ENCODE results near the gene ANKS3. TPM values are rescaled to one million over a fixed set of nuclear protein-coding genes. Genes with fewer than 3 reads are reported as not detected.

The ANKS3 gene
- polyA plus RNA-seq, 3 donors = 0.59 to 13.7 (median 0.95) TPM

DNA sequence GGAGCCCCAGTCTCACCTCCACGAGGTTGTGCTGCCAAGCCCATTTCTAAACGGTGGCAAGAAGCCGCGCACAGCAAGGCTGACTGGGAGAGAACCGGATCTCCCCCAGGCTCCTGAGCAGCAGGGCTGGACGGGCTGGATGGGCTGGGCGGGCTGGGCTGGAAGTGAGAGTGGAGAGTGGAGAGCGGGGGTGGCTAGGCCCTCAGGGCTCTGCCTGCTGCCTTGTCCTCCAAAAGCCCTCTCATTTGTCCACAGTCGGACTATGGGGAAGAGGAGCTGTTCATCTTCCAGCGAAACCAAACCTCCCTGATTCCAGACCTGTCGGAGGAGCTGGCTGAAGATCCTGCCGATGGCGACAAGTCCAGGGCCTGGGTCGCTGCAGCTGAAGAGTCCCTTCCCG, 3.5 kb upstream of the ANKS3 start:
- Histone ChIP-seq H3K4me2 (replicated peaks; ENCODE audit: extremely low read depth, low read length, poor library complexity, severe bottlenecking) (no peak overlapping the region), H3K27ac (ENCODE audit: low read depth in 1 of 2, low read length in 2 of 2) (no peak overlapping the region), H2AFZ (ENCODE audit: insufficient read depth, low read depth, low read length, poor library complexity, severe bottlenecking) (no peak overlapping the region), H3K36me3 (replicated peaks in 1 of 2; ENCODE audit: control insufficient read depth in 1 of 2, insufficient read depth in 2 of 2, low read length in 2 of 2) (no peaks in the 10 kb centered on the region), H3K9me3 (replicated peaks in 1 of 2; ENCODE audit: control insufficient read depth in 1 of 2, insufficient read depth in 1 of 2, low read length in 2 of 2) (no peaks in the 10 kb centered on the region), H3K4me3 (replicated peaks in 1 of 3; ENCODE audit: low read depth in 2 of 3, low read length in 3 of 3) (no peak overlapping the region), H3K4me1 (ENCODE audit: control insufficient read depth in 1 of 2, insufficient read depth in 2 of 2, low read length in 2 of 2) (peaks cover 16 to 20% of the 10 kb centered on the region in 2 donors), H3K27me3 (ENCODE audit: control insufficient read depth in 2 of 2, insufficient read depth in 2 of 2, low read length in 2 of 2) (no peaks in the 10 kb centered on the region), H3K9ac (ENCODE audit: insufficient read depth, low read length, poor library complexity, severe bottlenecking) (no peak overlapping the region), H4K20me1 (ENCODE audit: insufficient read depth, low read length) (no peaks in the 10 kb centered on the region), H3K79me2 (ENCODE audit: insufficient read depth, low read length) (peaks cover 5% of the 10 kb centered on the region)
- Mint-ChIP-seq H3K27ac (no peak overlapping the region), H3K4me3 (no peak overlapping the region), H3K36me3 (no peaks in the 10 kb centered on the region), H3K27me3 (ENCODE audit: low read depth in 3 of 3) (peaks cover 0 to 6% (median 0%) of the 10 kb centered on the region in 3 donors), H3K4me1 (peaks cover 14% of the 10 kb centered on the region), H3K9me3 (no peaks in the 10 kb centered on the region)
- DNase-seq = no peak
- intact Hi-C loops (cut with micrococcal nuclease) = no loop called here
- WGBS (ENCODE audit: insufficient coverage) = 93% methylated on average over 10 of the region's 15 CpGs
- TF ChIP-seq, protein P1, sequence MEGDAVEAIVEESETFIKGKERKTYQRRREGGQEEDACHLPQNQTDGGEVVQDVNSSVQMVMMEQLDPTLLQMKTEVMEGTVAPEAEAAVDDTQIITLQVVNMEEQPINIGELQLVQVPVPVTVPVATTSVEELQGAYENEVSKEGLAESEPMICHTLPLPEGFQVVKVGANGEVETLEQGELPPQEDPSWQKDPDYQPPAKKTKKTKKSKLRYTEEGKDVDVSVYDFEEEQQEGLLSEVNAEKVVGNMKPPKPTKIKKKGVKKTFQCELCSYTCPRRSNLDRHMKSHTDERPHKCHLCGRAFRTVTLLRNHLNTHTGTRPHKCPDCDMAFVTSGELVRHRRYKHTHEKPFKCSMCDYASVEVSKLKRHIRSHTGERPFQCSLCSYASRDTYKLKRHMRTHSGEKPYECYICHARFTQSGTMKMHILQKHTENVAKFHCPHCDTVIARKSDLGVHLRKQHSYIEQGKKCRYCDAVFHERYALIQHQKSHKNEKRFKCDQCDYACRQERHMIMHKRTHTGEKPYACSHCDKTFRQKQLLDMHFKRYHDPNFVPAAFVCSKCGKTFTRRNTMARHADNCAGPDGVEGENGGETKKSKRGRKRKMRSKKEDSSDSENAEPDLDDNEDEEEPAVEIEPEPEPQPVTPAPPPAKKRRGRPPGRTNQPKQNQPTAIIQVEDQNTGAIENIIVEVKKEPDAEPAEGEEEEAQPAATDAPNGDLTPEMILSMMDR (IDR thresholded peaks at IDR 0.05) = no peak

DNA sequence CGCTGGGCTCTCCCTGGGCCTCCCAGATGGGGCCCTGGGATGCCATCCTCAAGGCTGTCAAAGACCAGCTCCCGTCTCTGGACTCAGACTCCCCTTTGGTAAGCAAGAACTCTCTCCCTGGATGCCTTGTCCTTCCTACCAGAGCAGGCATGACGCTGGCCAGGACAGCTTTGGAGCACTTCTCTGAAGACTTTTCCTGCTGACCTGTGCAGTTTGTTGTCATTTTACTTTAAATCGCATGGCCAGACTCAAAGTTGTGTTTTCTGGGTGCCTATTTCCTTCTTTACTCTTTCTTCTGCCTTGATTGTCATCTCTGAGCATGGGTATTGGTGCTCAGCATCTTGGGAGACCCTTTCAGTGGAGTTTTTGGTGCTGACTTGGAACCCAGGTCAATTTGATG, 2.5 kb upstream of the ANKS3 start:
- DNase-seq = no peak
- Histone ChIP-seq H3K27me3 (ENCODE audit: control insufficient read depth in 2 of 2, insufficient read depth in 2 of 2, low read length in 2 of 2) (no peaks in the 10 kb centered on the region), H3K4me3 (replicated peaks in 1 of 3; ENCODE audit: low read depth in 2 of 3, low read length in 3 of 3) (no peak overlapping the region), H3K9ac (ENCODE audit: insufficient read depth, low read length, poor library complexity, severe bottlenecking) (no peak overlapping the region), H2AFZ (ENCODE audit: insufficient read depth, low read depth, low read length, poor library complexity, severe bottlenecking) (no peak overlapping the region), H3K4me2 (replicated peaks; ENCODE audit: extremely low read depth, low read length, poor library complexity, severe bottlenecking) (no peak overlapping the region), H3K36me3 (replicated peaks in 1 of 2; ENCODE audit: control insufficient read depth in 1 of 2, insufficient read depth in 2 of 2, low read length in 2 of 2) (no peaks in the 10 kb centered on the region), H3K27ac (ENCODE audit: low read depth in 1 of 2, low read length in 2 of 2) (no peak overlapping the region), H3K4me1 (ENCODE audit: control insufficient read depth in 1 of 2, insufficient read depth in 2 of 2, low read length in 2 of 2) (peaks cover 16 to 20% of the 10 kb centered on the region in 2 donors), H3K79me2 (ENCODE audit: insufficient read depth, low read length) (peaks cover 10% of the 10 kb centered on the region), H3K9me3 (replicated peaks in 1 of 2; ENCODE audit: control insufficient read depth in 1 of 2, insufficient read depth in 1 of 2, low read length in 2 of 2) (no peaks in the 10 kb centered on the region), H4K20me1 (ENCODE audit: insufficient read depth, low read length) (no peaks in the 10 kb centered on the region)
- Mint-ChIP-seq H3K27ac (no peak overlapping the region), H3K36me3 (no peaks in the 10 kb centered on the region), H3K9me3 (no peaks in the 10 kb centered on the region), H3K27me3 (ENCODE audit: low read depth in 3 of 3) (peaks cover 0 to 2% (median 0%) of the 10 kb centered on the region in 3 donors), H3K4me1 (peaks cover 14% of the 10 kb centered on the region), H3K4me3 (no peak overlapping the region)
- TF ChIP-seq, protein P1 (IDR thresholded peaks at IDR 0.05) = no peak
- WGBS (ENCODE audit: insufficient coverage) = 91% methylated on average over 4 of the region's 4 CpGs
- intact Hi-C loops (cut with micrococcal nuclease) = no loop called here
